D721Med (cell line): ENCODE measurements around the gene CAPRIN2.

ENCODE experiments used
- DNase-seq: peaks from one replicate; pipeline ENCODE4 v3.0.0; 2011; ENCODE audit warnings: low spot score; ENCODE audit not compliant: insufficient read length
- FAIRE-seq: peaks from 2 replicates; lab custom pipeline; 2011; peaks lifted over from hg19 to GRCh38; lab: Jason Lieb, UNC
- TF ChIP-seq, protein P1 (sequence below): IDR thresholded peaks from 2 replicates; pipeline ENCODE4 v1.5.1; 2012; ENCODE audit warnings: mild to moderate bottlenecking, control low read depth; ENCODE audit not compliant: insufficient read depth; ENCODE audit errors: missing control alignments

Gene CAPRIN2

GRCh38 chr12:30706476-30706875, 48.3 kb downstream of the CAPRIN2 start:
- no peak for FAIRE-seq
- DNase-seq = no peak
- TF ChIP-seq, protein P1, sequence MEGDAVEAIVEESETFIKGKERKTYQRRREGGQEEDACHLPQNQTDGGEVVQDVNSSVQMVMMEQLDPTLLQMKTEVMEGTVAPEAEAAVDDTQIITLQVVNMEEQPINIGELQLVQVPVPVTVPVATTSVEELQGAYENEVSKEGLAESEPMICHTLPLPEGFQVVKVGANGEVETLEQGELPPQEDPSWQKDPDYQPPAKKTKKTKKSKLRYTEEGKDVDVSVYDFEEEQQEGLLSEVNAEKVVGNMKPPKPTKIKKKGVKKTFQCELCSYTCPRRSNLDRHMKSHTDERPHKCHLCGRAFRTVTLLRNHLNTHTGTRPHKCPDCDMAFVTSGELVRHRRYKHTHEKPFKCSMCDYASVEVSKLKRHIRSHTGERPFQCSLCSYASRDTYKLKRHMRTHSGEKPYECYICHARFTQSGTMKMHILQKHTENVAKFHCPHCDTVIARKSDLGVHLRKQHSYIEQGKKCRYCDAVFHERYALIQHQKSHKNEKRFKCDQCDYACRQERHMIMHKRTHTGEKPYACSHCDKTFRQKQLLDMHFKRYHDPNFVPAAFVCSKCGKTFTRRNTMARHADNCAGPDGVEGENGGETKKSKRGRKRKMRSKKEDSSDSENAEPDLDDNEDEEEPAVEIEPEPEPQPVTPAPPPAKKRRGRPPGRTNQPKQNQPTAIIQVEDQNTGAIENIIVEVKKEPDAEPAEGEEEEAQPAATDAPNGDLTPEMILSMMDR = no peak

DNA sequence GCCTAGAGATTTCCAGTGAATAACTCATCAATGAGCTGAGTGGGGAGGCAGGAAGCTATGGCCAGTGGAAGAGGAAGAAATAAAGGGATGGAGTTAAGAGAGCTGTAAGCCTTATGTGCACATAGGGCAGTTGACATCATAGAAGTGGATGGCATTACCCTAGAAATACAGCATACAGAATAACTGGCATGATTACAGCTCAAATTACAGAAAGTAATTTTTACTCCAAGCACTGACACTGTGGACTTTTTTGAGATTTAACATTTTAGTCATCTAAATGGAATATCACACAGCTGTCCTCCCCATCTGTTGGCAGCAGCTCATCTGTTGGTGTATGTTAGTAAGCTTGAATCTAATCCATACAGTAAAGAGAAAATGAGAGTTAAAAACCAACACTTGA, 53.7 kb downstream of the CAPRIN2 start:
- DNase-seq = no peak
- no peak for FAIRE-seq
- TF ChIP-seq, protein P1 = no peak

GRCh38 chr12:30700216-30700900, 54.4 kb downstream of the CAPRIN2 start:
- TF ChIP-seq, protein P1 = no peak
- FAIRE-seq (no peak), DNase-seq (no peak)

DNA sequence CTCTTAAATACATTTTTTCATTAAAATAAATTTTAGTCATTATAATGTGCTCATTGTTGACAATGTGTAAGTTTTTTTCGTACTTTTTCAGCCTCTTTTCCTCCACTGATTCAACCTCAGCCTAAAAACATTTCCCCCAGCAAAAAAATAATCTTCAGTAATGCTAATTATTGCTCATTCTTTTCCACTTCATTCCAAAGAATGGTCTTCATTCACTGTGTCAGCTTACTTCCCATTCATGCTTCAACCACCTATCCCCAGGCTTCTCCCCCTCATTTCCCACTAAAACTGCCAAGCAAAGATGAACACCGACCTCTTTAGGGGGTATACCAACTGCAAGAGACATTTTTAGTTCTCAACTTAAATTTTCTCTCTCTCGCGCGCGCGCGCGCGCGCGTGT, 56.4 kb downstream of the CAPRIN2 start:
- TF ChIP-seq, protein P1 = no peak

DNA sequence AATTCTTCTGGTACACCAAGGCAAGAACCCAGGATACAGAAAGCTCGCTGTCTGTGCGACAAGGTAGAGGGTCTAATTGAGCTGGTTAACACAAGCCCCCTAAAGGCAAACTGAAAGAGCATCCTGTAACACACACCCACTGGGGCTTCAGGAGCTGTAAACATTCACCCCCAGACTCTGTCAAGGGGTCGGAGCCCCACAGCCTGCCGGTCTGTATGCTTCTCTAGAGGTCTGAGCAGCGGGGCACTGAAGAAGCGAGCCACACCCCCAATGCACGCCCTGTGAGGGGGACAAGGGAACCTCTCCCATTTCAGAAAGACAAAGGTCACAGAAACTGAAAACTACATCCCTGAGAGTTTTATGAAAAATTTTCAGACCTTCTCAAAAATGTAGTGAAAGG, 57.8 kb downstream of the CAPRIN2 start:
- FAIRE-seq (no peak), DNase-seq (no peak)
- TF ChIP-seq, protein P1 = no peak

More for the DNA sequence above, 56.4 kb downstream of the CAPRIN2 start:
- FAIRE-seq = no peak
- DNase-seq = no peak

DNA sequence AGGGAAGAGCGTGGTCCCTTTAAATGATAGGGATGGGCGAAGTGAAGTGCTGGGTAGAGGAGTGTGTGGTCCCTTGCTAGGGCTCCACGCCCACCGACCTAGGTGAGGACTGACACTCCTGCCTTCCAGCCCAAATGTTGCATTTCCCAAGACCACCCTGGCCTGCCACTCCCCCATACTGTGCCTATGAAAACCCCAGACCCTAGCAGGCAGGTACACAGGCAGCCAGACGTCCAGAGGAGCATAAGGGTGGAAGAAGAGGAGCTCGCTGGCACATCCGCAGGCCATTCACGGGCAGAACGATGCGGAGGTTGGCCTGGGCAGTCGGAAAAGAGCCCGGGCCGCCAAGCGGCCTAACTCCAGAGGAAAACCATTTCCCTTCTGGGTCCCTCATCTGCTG, 58.3 kb downstream of the CAPRIN2 start:
- TF ChIP-seq, protein P1 = no peak
- no peak for FAIRE-seq
- no peak for DNase-seq

GRCh38 chr12:30696103-30696408, 58.7 kb downstream of the CAPRIN2 start:
- TF ChIP-seq, protein P1 = no peak
- DNase-seq (no peak), FAIRE-seq (no peak)
